HCT116 (cell line): ENCODE results near the gene TMEM169.

Experiments used
- ELF1 ChIP-seq: IDR thresholded peaks from 2 replicates; pipeline ENCODE4 v1.6.1; 2012; ENCODE audit warnings: low read depth, borderline replicate concordance
- SIN3A ChIP-seq: IDR thresholded peaks from 2 replicates; pipeline ENCODE4 v1.6.1; 2012; ENCODE audit warnings: low read depth
- TF ChIP-seq, protein P1 (sequence below): IDR thresholded peaks from 2 replicates; pipeline ENCODE4 v1.6.1; 2011; ENCODE audit warnings: mild to moderate bottlenecking, low read length, moderate library complexity; ENCODE audit not compliant: insufficient replicate concordance; ENCODE audit errors: extremely low read depth

DNA sequence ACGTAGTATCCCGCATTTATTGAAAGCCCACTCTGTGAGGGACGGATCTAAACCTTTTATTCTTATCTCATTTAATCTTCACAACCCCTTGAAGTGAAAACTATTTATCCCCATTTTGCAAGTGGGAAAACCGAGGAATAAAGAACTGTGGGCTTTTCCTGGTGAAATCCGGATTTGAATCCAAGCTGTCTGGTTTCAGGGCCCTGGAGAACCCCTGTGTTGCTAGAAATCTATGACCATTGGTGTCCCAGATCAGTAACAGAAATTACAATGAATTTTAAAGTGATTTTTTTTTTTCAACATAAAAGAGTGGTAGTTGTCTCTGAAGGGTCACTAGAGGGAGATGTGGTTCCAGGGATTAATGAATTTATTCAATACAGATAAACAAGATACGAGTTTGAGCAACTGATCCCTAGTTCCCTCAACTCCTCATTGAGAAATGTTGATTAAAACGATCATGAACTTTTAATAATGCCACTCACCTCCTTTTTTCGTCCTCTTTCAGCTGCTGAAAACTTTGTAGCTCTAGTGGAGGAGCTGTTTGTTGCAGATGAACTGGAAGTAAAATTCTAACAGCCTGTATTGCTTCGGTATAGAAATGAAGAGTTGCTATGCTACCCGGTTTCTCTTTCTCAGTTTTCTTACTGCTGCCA lies 28.4 kb downstream of the TMEM169 start:
- TF ChIP-seq, protein P1, sequence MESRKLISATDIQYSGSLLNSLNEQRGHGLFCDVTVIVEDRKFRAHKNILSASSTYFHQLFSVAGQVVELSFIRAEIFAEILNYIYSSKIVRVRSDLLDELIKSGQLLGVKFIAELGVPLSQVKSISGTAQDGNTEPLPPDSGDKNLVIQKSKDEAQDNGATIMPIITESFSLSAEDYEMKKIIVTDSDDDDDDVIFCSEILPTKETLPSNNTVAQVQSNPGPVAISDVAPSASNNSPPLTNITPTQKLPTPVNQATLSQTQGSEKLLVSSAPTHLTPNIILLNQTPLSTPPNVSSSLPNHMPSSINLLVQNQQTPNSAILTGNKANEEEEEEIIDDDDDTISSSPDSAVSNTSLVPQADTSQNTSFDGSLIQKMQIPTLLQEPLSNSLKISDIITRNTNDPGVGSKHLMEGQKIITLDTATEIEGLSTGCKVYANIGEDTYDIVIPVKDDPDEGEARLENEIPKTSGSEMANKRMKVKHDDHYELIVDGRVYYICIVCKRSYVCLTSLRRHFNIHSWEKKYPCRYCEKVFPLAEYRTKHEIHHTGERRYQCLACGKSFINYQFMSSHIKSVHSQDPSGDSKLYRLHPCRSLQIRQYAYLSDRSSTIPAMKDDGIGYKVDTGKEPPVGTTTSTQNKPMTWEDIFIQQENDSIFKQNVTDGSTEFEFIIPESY, result no peak
- peak; percentile 13; the same call in 1 of the 2 replicates for TF ChIP-seq SIN3A
- TF ChIP-seq ELF1, result no peak
